ENCODE data around the gene DGKB. TPM values are rescaled to one million over a fixed set of nuclear protein-coding genes. Genes with fewer than 3 reads are reported as not detected.

DGKB gene
- total and polyA plus RNA-seq, 9 donors, result under 0.01 to 1.3 (median 0.28) TPM; not detected in 2

- H3K9me3 ChIP-seq, result no peaks in the 10 kb centered on the region
- H3K27me3 ChIP-seq, result peaks cover 3% of the 10 kb centered on the region
- H3K4me3 ChIP-seq, result no peak overlapping the region
- 47 to 52% (median 49%) methylated on average over 1 of the region's 1 CpG for WGBS, 3 donors
- no peaks in the 10 kb centered on the region for H3K36me3 ChIP-seq
- intact Hi-C loops (cut with DNase I), result no loop called here
- no peak overlapping the region for H3K27ac ChIP-seq
- DNase-seq, result no peak
- no peaks in the 10 kb centered on the region for H3K4me1 ChIP-seq (ENCODE audit: insufficient read depth)
- no peak for TF ChIP-seq POLR2A (IDR thresholded peaks at IDR 0.05)
- TF ChIP-seq CTCF (IDR thresholded peaks at IDR 0.05), result no peak
- no peak for TF ChIP-seq EP300 (IDR thresholded peaks at IDR 0.05)
Observed at GRCh38 chr7:14425559-14425958, 477.0 kb downstream of the DGKB start.

- Histone ChIP-seq H3K9me3 (no peaks in the 10 kb centered on the region), H3K36me3 (no peaks in the 10 kb centered on the region), H3K4me1 (ENCODE audit: insufficient read depth) (no peaks in the 10 kb centered on the region), H3K4me3 (no peak overlapping the region), H3K27ac (no peak overlapping the region), H3K27me3 (peaks cover 3% of the 10 kb centered on the region)
- DNase-seq, result no peak
- no peak for TF ChIP-seq CTCF (IDR thresholded peaks at IDR 0.05)
- TF ChIP-seq POLR2A (IDR thresholded peaks at IDR 0.05), result no peak
- no peak for TF ChIP-seq EP300 (IDR thresholded peaks at IDR 0.05)
- intact Hi-C loops (cut with DNase I), result no loop called here
- 93 to 97% (median 95%) methylated on average over 1 of the region's 1 CpG for WGBS, 3 donors
Observed at GRCh38 chr7:14424675-14425074, 477.9 kb downstream of the DGKB start.

- TF ChIP-seq CTCF (IDR thresholded peaks at IDR 0.05), result no peak
- TF ChIP-seq EP300 (IDR thresholded peaks at IDR 0.05), result no peak
- H3K9me3 ChIP-seq, result no peaks in the 10 kb centered on the region
- no peak overlapping the region for H3K4me3 ChIP-seq
- DNase-seq, result no peak
- intact Hi-C loops (cut with DNase I), result no loop called here
- no peaks in the 10 kb centered on the region for H3K36me3 ChIP-seq
- no peaks in the 10 kb centered on the region for H3K4me1 ChIP-seq (ENCODE audit: insufficient read depth)
- H3K27me3 ChIP-seq, result peaks cover 3% of the 10 kb centered on the region
- H3K27ac ChIP-seq, result no peak overlapping the region
- 70 to 77% (median 75%) methylated on average over 5 of the region's 5 CpGs for WGBS, 3 donors
Observed at GRCh38 chr7:14420768-14421167, 481.8 kb downstream of the DGKB start.

- no peak for TF ChIP-seq CTCF (IDR thresholded peaks at IDR 0.05)
- TF ChIP-seq EP300 (IDR thresholded peaks at IDR 0.05), result no peak
- TF ChIP-seq POLR2A (IDR thresholded peaks at IDR 0.05), result no peak
- Histone ChIP-seq H3K4me1 (ENCODE audit: insufficient read depth) (no peaks in the 10 kb centered on the region), H3K27ac (no peak overlapping the region), H3K4me3 (no peak overlapping the region), H3K36me3 (no peaks in the 10 kb centered on the region), H3K9me3 (no peaks in the 10 kb centered on the region), H3K27me3 (no peaks in the 10 kb centered on the region)
- intact Hi-C loops (cut with DNase I), result loop anchor here in 1 of 4 donors (5.0 kb wide), 1 partner anchor 1397 kb away; no protein-coding TSS in a partner anchor
- 32 to 37% (median 34%) methylated on average over 2 of the region's 2 CpGs for WGBS, 3 donors
- DNase-seq, result no peak
Observed at GRCh38 chr7:14419531-14419930, 483.0 kb downstream of the DGKB start.

Measured in ovary (tissue), 9 donors.